Measurements from ENCODE around the gene ZNF41.
"Not testable (repeated sequence)": the region's sequence is repeated elsewhere in the genome, so short reads cannot be mapped to it uniquely, and the experiment has no call there.

Gene ZNF41

GRCh38 chrX:47482512-47483305, at the start of gene ZNF41:
Gene ZNF41 (minus strand): TSS chrX:47483222. CDS start chrX:47467481, 15,741 bp downstream.
- H3K9me3 Mint-ChIP-seq, result no peaks in the 10 kb centered on the region
- H3K36me3 Mint-ChIP-seq, result peaks cover 1% of the 10 kb centered on the region
- H3K4me3 Mint-ChIP-seq, result peak within 1 kb of the TSS; percentile 96

DNA sequence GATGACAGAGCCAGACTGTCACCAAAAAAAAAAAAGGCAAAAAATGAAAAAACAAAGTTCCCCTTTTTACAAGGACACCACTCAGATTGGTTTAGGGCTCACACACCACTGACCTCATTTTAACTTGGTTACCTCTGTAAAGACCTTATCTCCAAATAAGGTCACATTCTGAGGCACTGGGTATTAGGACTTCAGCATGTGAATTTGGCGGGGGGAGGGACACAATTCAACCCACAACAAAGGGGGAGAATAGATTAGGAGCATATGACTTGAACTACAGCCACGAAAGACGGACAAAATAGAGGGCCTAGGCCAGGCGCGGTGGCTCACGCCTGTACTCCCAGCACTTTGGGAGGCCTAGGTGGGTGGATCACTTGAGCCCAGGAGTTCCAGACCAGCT, 47.0 kb upstream of the ZNF41 start:
- H3K36me3 Mint-ChIP-seq, result no peaks in the 10 kb centered on the region
- no peaks in the 10 kb centered on the region for H3K9me3 Mint-ChIP-seq
- no peaks in the 10 kb centered on the region for H3K4me1 Mint-ChIP-seq
- no peak overlapping the region for H3K4me3 Mint-ChIP-seq
- no peaks in the 10 kb centered on the region for H3K27me3 Mint-ChIP-seq
- no peak overlapping the region for H3K27ac Mint-ChIP-seq

More at GRCh38 chrX:47482512-47483305, at the start of gene ZNF41:
- peaks cover 40% of the 10 kb centered on the region for H3K4me1 Mint-ChIP-seq
- H3K27me3 Mint-ChIP-seq, result no peaks in the 10 kb centered on the region
- peak within 1 kb of the TSS; percentile 91 for H3K27ac Mint-ChIP-seq

DNA sequence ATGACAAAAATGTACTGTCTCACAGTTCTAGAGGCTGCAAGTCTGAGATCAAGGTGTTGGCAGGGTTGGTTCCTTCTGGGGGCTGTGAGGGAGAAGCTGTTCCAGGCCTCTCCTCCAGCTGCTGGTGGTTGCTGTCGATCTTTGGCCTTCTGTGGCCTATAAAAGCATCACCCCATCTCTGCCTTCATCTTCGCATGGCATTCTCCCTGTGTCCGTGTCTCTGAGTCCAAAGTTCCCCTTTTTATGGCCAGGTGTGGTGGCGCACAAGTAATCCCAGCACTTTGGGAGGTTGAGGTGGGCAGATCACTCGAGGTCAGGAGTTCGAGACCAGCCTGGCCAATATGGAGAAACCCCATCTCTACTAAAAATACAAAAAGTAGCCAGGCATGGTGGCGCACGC, 46.5 kb upstream of the ZNF41 start:
- no peaks in the 10 kb centered on the region for H3K27me3 Mint-ChIP-seq
- no peaks in the 10 kb centered on the region for H3K36me3 Mint-ChIP-seq
- H3K4me1 Mint-ChIP-seq, result no peaks in the 10 kb centered on the region
- H3K4me3 Mint-ChIP-seq, result no peak overlapping the region
- no peak overlapping the region for H3K27ac Mint-ChIP-seq
- H3K9me3 Mint-ChIP-seq, result no peaks in the 10 kb centered on the region

DNA sequence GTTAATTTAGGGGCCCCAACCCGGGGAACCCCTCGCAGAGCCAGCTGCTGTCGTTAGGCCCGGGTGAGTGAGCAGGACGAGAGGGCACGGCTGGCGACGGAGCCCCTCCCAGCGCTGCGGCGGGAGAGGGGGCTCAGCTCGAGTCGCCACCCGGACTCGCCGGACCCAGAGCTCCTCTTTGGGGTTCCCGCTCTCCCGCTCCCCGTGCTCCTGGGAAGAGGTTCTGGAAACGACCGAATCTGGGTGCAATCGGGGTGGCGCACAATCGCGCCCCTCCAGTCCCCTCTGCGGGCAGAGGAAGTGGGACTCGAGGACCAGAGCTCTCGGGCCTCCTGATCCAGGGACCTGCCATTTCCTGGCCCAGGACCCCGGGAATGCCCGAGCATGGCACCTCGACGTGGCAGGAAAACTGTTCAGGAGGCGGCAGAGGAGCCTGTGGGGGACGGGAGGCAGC, 40.7 kb upstream of the ZNF41 start:
- Mint-ChIP-seq H3K27ac (no peak overlapping the region), H3K4me1 (no peaks in the 10 kb centered on the region)

DNA sequence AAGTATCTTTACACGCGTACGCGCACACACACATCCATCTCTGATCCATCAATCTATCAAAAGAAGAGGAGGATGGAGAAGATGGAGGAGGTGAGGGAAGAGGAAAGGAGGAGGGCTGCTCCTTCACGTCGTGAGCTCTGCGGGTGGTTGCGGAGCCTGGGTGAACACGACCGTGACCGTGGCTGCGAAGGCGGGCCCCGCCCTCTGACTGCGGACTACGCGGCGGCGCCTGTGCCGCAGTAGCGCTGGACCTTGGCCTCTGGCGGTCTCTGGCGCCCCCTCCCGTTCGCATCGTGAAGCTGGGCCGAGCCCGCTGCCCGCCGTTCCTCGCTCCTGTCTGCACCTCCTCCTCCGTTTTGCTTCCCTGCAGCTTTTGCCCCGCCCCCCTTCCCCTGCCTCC, 40.3 kb upstream of the ZNF41 start:
- H3K27me3 Mint-ChIP-seq, result no peaks in the 10 kb centered on the region
- no peaks in the 10 kb centered on the region for H3K4me1 Mint-ChIP-seq
- no peak overlapping the region for H3K27ac Mint-ChIP-seq
- H3K36me3 Mint-ChIP-seq, result no peaks in the 10 kb centered on the region
- H3K9me3 Mint-ChIP-seq, result no peaks in the 10 kb centered on the region
- H3K4me3 Mint-ChIP-seq, result peak overlapping the region; percentile 75

More for the DNA sequence above, 40.7 kb upstream of the ZNF41 start:
- peak overlapping the region; percentile 75 for H3K4me3 Mint-ChIP-seq
- H3K36me3 Mint-ChIP-seq, result no peaks in the 10 kb centered on the region
- no peaks in the 10 kb centered on the region for H3K27me3 Mint-ChIP-seq
- H3K9me3 Mint-ChIP-seq, result no peaks in the 10 kb centered on the region

DNA sequence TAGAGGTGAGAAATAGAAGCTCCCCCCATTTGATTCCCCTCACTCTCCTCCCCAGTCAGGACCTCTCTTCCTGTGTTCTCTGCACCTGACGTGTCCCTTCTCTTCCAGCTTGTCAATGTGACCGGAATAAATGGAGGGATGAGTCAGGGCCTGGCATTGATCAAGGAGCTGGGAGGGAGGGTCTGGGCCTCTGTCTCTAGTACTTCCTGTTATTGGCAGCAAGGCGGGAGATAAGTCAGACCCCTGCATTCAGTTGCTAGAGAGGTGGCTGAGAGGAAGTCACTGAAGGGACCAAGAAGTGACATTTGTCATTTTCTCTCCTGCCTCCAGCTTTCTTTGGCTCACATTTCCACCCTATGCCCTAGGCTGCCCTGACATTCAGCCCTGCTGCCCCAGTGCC, 35.1 kb upstream of the ZNF41 start:
- Mint-ChIP-seq H3K4me3 (no peak overlapping the region), H3K27me3 (no peaks in the 10 kb centered on the region), H3K36me3 (no peaks in the 10 kb centered on the region), H3K27ac (no peak overlapping the region), H3K9me3 (no peaks in the 10 kb centered on the region), H3K4me1 (peaks cover 10% of the 10 kb centered on the region)

DNA sequence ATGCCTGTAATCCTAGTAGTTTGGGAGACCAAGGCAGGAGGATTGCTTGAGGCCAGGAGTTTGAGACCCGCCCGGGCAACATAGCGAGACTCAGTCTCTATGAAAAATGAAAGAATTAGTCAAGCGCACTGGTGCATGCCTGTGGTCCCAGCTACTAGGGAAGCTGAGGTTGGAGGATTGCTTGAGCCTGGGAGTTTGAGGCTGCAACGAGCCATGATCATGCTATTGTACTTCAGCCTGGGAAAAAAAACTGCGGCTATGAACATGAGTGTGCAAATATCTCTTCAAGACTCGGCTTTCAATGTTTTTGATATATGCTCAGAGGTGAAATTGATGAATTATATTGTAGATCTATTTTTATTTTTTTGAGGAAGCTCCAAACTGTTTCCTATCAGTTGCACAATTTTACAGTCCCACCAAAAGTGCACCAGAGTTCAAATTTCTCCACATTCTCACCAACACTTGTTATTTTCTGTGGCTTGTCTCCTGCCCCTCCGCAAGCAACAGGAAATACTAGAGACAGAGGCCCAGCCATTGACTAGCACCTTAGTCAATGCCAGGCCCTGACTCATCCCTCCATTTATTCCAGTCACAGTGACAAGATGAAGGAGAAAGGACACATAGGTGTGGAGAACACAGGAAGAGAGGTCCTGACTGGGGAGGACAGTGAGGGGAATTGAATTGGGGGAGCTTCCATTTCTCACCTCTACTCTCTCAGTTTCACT, 33.1 kb upstream of the ZNF41 start:
- H3K36me3 Mint-ChIP-seq, result no peaks in the 10 kb centered on the region
- H3K27me3 Mint-ChIP-seq, result no peaks in the 10 kb centered on the region
- no peak overlapping the region for H3K4me3 Mint-ChIP-seq
- no peak overlapping the region for H3K27ac Mint-ChIP-seq
- peaks cover 15% of the 10 kb centered on the region for H3K4me1 Mint-ChIP-seq
- no peaks in the 10 kb centered on the region for H3K9me3 Mint-ChIP-seq

GRCh38 chrX:47514533-47515235, 31.7 kb upstream of the ZNF41 start:
- no peaks in the 10 kb centered on the region for H3K36me3 Mint-ChIP-seq
- H3K4me3 Mint-ChIP-seq, result peak overlapping the region; percentile 45
- H3K27ac Mint-ChIP-seq, result no peak overlapping the region

DNA sequence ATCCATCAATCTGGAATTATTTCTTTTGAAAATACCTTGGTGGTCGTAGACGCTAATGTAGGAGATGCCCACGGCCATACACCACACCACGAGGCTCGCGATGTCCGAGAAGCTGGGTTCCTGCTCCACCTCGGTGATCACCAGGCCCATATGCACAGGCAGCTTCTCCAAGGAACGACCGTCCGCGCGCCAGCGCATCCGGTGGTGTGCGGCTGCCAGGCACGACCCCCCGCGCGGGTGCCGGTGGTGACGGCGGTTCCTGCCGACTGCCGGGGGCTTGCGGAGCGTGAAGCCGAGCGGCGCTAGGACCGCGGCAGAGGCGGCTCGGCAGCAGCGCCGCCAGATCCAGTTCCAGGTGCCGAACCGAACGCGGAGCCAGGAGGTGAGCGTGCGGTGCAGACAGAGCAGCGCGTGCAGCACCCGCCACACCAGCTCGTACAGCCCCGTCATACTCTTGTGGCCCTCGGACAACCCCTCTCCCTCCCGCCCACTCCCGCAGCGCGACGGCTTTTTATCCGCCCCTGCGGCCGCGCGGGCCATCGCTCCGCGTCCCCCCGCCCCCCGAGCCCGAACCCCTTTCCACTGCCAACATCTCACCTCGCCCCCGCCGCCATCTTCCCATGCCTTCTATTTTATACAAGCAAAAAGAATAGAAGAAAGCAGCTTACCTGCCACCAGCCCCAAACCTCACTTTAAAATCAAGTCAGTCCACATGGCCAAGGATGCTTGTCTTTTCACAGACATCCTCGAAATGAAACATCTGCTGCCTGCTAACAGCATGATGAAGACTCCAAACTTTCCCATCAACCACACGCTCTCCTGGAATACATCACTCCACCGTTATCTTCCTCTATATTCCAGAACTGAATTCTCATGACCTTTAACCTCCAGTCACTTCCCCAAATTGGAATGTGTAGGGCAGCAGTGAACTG, 30.3 kb upstream of the ZNF41 start:
- peak overlapping the region; percentile 93 for H3K4me3 Mint-ChIP-seq
- not testable (repeated sequence) for H3K36me3 Mint-ChIP-seq, H3K9me3 Mint-ChIP-seq, H3K27me3 Mint-ChIP-seq
- peak overlapping the region; percentile 92 for H3K27ac Mint-ChIP-seq
- H3K4me1 Mint-ChIP-seq, result peaks cover 15% of the 10 kb centered on the region

More at GRCh38 chrX:47514533-47515235, 31.7 kb upstream of the ZNF41 start:
- H3K4me1 Mint-ChIP-seq, result peaks cover 15% of the 10 kb centered on the region
- H3K27me3 Mint-ChIP-seq, result no peaks in the 10 kb centered on the region
- H3K9me3 Mint-ChIP-seq, result no peaks in the 10 kb centered on the region

DNA sequence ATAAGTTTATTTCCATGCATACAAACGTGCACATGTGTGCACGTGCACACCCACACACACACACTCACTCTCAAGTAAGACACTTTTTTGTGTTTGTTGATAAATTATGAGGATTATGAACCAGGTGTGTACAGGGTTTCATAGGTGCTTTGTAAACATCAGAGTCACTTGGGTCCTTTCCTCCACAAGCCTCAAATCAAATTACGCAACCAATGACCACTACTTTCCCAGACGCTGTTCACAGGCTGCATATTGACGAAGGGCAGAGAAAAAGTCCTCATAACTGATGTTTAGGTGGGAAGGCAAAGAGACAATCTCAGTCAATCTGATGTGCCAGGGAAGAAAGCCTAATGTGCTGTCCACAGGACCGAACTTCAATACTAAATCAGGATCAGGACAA, 29.4 kb upstream of the ZNF41 start:
- not testable (repeated sequence) for H3K27ac Mint-ChIP-seq, H3K36me3 Mint-ChIP-seq, H3K27me3 Mint-ChIP-seq, H3K9me3 Mint-ChIP-seq
- Mint-ChIP-seq H3K4me3 (peak overlapping the region; percentile 69), H3K4me1 (peaks cover 15% of the 10 kb centered on the region)

DNA sequence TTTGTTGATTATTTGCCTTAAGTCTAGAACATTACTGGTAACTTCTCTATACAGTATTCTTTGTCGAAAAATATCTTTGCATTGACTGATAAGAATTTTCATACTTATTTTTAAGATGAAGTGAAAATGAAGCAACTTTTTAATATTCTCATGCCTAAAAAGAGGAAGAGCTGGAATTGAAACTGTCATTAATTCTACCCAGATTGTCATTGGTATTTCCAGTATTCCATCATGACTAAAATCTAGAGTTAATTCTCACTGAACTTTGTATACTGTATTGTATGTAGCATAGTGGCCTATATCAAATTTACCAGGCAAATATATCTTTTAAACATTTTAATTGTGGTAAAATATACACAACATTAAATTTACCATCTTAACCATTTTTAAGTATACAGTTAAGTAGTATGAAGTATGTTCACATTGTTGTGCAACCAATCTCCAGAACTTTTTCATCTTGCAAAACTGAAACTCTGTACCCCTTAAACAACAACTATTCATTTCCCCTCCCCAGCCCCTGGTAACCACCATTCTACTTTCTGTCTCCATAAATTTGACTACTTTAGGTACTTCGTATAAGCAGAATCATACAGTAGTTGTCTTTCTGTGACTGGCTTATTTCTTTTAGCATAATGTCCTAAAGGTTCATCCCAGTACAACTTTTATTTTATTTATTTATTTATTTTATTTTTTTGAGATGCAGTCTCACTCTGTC, 24.3 kb upstream of the ZNF41 start:
- Mint-ChIP-seq H3K27ac (no peak overlapping the region), H3K36me3 (no peaks in the 10 kb centered on the region), H3K4me3 (no peak overlapping the region), H3K4me1 (no peaks in the 10 kb centered on the region), H3K27me3 (no peaks in the 10 kb centered on the region), H3K9me3 (no peaks in the 10 kb centered on the region)

DNA sequence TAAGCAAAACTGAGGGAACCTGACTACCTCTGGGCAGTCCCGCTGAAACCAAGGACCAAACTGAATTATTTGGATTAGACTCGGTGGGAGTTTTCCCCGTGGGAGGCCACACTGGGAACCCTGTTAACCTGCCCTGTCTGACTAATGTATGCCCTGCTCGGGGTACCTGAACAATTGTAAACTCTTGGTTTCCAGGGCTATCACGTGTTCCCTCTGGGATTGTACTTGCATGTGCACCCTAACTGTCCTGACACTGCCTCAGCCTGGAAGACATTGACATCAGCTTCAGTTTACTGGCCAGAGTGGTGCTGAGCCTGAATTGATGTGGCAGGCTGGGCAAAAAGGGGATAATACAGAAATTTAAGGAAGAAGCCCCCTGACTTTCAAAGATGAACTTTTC, 20.1 kb upstream of the ZNF41 start:
- Mint-ChIP-seq H3K4me3 (no peak overlapping the region), H3K27me3 (no peaks in the 10 kb centered on the region), H3K9me3 (no peaks in the 10 kb centered on the region), H3K36me3 (no peaks in the 10 kb centered on the region), H3K4me1 (no peaks in the 10 kb centered on the region), H3K27ac (no peak overlapping the region)

GRCh38 chrX:47502316-47503125, 19.5 kb upstream of the ZNF41 start:
- H3K4me3 Mint-ChIP-seq, result no peak overlapping the region
- no peak overlapping the region for H3K27ac Mint-ChIP-seq
- H3K36me3 Mint-ChIP-seq, result no peaks in the 10 kb centered on the region
- H3K4me1 Mint-ChIP-seq, result no peaks in the 10 kb centered on the region
- H3K27me3 Mint-ChIP-seq, result no peaks in the 10 kb centered on the region
- no peaks in the 10 kb centered on the region for H3K9me3 Mint-ChIP-seq

All from activated naive CD4-positive, alpha-beta T cell treated with anti-CD3 and anti-CD28 coated beads, Interleukin-2, amount 50 U/mL, for 24 hours (primary cell).